ENCODE data around the gene ZBED2.

The ZBED2 gene

DNA sequence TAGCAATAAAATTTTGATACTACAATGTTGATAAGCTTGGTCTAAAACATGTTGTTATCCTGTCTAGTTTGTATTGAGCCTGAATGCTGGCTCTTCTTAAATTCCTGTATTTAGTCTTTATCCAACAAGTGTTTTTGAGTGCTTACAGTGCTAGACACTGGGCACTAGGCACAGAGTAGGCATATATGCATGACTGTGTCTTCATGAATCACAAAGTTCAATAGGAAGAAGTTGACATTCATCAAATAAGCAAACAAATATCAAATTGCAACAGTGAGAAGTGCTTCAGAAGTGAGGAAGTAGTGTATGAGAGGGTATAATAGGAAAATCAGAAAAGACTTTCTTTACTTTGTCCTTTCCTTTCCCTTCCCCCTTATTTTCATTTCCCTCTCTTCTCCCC, 46.4 kb downstream of the ZBED2 start:
- H3K9me3 ChIP-seq: peaks cover 15% of the 10 kb centered on the region
- no peaks in the 10 kb centered on the region for H3K27me3 ChIP-seq
- TF ChIP-seq Cebpa-rat (IDR thresholded peaks at IDR 0.05): no peak
- H3K4me3 ChIP-seq: peak overlapping the region; percentile 54
- H4K20me1 ChIP-seq: no peaks in the 10 kb centered on the region
- H3K4me1 ChIP-seq: peaks cover 77% of the 10 kb centered on the region
- peak overlapping the region; percentile 81 for H3K27ac ChIP-seq
- peak overlapping the region; percentile 76 for H3K9ac ChIP-seq
- H3K36me3 ChIP-seq: peaks cover 33% of the 10 kb centered on the region
- H3K4me2 ChIP-seq: peak overlapping the region; percentile 87

DNA sequence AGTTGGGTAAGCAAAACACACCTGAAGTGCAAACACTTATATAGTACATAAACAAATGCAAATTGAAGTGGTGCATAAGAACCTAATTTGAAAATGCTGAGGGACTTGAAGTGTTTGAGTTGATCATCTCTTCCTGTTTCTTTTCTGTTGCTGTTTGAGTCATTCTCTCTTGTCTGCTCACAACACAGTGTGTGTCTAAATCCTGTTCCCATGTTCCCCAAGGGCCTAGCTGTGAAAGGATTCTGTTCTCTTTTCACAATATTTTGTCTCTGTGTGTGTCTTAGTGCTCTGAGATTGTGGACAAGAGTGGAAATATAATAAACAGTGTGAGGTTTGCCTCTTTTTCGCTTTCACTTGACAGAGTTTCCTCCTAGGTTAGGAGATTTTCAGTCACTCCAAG, 47.1 kb downstream of the ZBED2 start:
- peaks cover 81% of the 10 kb centered on the region for H3K4me1 ChIP-seq
- no peaks in the 10 kb centered on the region for H3K27me3 ChIP-seq
- H3K4me2 ChIP-seq: peak overlapping the region; percentile 87
- H3K9ac ChIP-seq: peak overlapping the region; percentile 76
- H3K36me3 ChIP-seq: peaks cover 33% of the 10 kb centered on the region
- no peak for TF ChIP-seq Cebpa-rat (IDR thresholded peaks at IDR 0.05)
- peaks cover 15% of the 10 kb centered on the region for H3K9me3 ChIP-seq
- peak overlapping the region; percentile 81 for H3K27ac ChIP-seq
- no peaks in the 10 kb centered on the region for H4K20me1 ChIP-seq
- peak overlapping the region; percentile 54 for H3K4me3 ChIP-seq

DNA sequence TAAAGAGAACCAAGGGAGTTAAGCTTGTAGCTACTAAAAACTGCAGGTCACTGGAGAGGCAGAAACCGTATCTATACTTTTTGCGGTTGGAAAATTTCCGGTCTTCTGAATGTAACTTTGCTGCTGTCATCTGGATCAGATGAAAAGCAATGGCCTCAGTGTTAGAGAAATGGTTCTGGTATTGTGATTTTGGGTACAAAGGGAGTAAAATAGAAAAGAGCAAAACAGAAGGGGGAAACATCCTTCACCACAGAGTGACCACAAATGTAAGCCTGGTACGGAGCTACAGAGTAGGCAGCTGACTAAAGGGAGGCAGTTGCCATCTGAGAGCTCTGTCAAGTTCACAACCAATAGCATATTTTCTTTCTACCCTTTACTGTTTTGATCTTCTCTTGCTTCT, 47.5 kb downstream of the ZBED2 start:
- peak overlapping the region; percentile 76; the same call in 1 of the 2 replicates for H3K9ac ChIP-seq
- peaks cover 15% of the 10 kb centered on the region for H3K9me3 ChIP-seq
- no peaks in the 10 kb centered on the region for H3K27me3 ChIP-seq
- H3K4me1 ChIP-seq: peaks cover 81% of the 10 kb centered on the region
- peak overlapping the region; percentile 87 for H3K4me2 ChIP-seq
- H4K20me1 ChIP-seq: no peaks in the 10 kb centered on the region
- peak overlapping the region; percentile 54 for H3K4me3 ChIP-seq
- peaks cover 31% of the 10 kb centered on the region for H3K36me3 ChIP-seq
- TF ChIP-seq Cebpa-rat (IDR thresholded peaks at IDR 0.05): no peak
- H3K27ac ChIP-seq: peak overlapping the region; percentile 81

DNA sequence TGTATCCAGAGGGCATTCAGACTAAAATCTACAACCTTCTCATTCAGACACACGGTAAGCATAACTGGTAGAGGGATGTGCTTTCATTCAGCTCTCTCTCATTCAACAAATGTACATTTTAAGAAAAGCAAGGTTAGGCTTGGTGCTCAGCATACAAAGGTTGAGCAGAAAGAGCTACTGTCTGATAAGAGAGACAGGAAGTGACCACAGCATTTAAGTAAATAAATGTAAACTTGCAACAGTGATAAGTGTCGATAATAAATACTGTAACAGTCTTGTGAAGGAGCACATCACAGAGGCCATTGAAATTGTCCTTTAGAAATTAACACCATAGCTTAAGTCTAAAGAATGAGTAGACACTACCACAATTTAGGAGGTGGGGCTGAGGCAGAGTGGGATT, 49.8 kb downstream of the ZBED2 start:
- peak overlapping the region; percentile 81 for H3K27ac ChIP-seq
- no peaks in the 10 kb centered on the region for H3K27me3 ChIP-seq
- H3K4me3 ChIP-seq: peak overlapping the region; percentile 54; the same call in 1 of the 2 replicates
- TF ChIP-seq Cebpa-rat (IDR thresholded peaks at IDR 0.05): no peak
- peak overlapping the region; percentile 87 for H3K4me2 ChIP-seq
- no peak overlapping the region for H3K9ac ChIP-seq
- H3K9me3 ChIP-seq: no peaks in the 10 kb centered on the region
- peaks cover 14% of the 10 kb centered on the region for H3K36me3 ChIP-seq
- no peaks in the 10 kb centered on the region for H4K20me1 ChIP-seq
- H3K4me1 ChIP-seq: peaks cover 81% of the 10 kb centered on the region

Data from BLaER1 (cell line).